K562 (cell line): ENCODE results near the gene RCL1.

Experiments
- FOXA3 ChIP-seq, 2 experiments: fragments of 450-650 bp in 1 of 2; sonication (generic) in 1 of 2; formaldehyde crosslinking; IDR thresholded peaks in 1 of 2; conservative IDR thresholded peaks in 1 of 2; 2 replicates each; pipeline versions ENCODE4 v1.4.0 to v1.8.0; 2020 to 2022; ENCODE audit warnings: mild to moderate bottlenecking in 2 of 2, missing genetic modification reagents in 1 of 2
- JUND ChIP-seq, 2 experiments: IDR thresholded peaks; 2 replicates in 1 of 2; 3 replicates in 1 of 2; pipeline ENCODE4 v1.6.1; 2011; ENCODE audit warnings: borderline replicate concordance in 2 of 2, low read depth in 2 of 2, low read length in 2 of 2, improper control_type of control experiment in 1 of 2, missing biosample characterization in 1 of 2, missing genetic modification characterization in 1 of 2, missing genetic modification reagents in 1 of 2
- NFATC3 ChIP-seq: fragments of 450-650 bp; IDR thresholded peaks from 2 replicates; pipeline ENCODE4 v1.6.1; 2017; ENCODE audit warnings: mild to moderate bottlenecking
- NFYB ChIP-seq: IDR thresholded peaks from 2 replicates; pipeline ENCODE4 v1.6.1; 2011; ENCODE audit warnings: mild to moderate bottlenecking, moderate library complexity; ENCODE audit not compliant: insufficient read length; ENCODE audit errors: extremely low read depth
- RAD21 ChIP-seq, 2 experiments: fragments of 250-450 bp in 1 of 2; fragments of 450-650 bp in 1 of 2; sonication (Bioruptor Pico) in 1 of 2; formaldehyde crosslinking in 1 of 2; IDR thresholded peaks in 1 of 2; conservative IDR thresholded peaks in 1 of 2; 2 replicates each; pipeline versions ENCODE4 v1.4.0 to v1.8.0; 2020 to 2022; ENCODE audit warnings: mild to moderate bottlenecking in 2 of 2, moderate library complexity in 1 of 2
- TF ChIP-seq, protein P1 (sequence below): fragments of 450-650 bp; formaldehyde crosslinking; IDR thresholded peaks from 2 replicates; pipeline ENCODE4 v1.4.0; 2020; ENCODE audit warnings: mild to moderate bottlenecking, mixed read lengths

DNA sequence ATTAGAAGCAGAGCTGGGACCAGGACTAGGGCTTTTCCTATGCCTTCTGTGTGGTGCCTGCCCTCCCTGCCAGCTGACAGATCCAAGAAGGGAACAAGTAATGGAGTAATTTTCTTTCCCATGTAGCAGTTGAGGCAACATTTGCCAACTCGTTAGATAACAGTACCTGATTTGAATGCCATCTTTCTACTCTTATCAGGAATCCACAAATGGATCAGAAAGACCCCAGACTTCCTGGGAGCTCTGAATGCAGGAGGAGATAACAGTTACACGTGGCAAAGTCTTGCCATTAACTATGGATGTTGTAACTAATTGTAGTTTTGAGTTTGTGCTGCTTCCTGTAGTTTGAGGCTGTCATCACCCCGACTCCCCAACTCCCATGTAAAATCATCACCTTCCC lies 39.2 kb downstream of the RCL1 start:
- TF ChIP-seq, protein P1, sequence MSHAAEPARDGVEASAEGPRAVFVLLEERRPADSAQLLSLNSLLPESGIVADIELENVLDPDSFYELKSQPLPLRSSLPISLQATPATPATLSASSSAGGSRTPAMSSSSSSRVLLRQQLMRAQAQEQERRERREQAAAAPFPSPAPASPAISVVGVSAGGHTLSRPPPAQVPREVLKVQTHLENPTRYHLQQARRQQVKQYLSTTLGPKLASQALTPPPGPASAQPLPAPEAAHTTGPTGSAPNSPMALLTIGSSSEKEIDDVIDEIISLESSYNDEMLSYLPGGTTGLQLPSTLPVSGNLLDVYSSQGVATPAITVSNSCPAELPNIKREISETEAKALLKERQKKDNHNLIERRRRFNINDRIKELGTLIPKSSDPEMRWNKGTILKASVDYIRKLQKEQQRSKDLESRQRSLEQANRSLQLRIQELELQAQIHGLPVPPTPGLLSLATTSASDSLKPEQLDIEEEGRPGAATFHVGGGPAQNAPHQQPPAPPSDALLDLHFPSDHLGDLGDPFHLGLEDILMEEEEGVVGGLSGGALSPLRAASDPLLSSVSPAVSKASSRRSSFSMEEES (CRISPR knock-in tag) = no peak
- TF ChIP-seq NFYB (no peak), FOXA3 (CRISPR knock-in tag; conservative IDR thresholded peaks at IDR 0.05 in 1 of 2, IDR thresholded peaks at IDR 0.05 in 1 of 2) (no peak), RAD21 (CRISPR knock-in tag; conservative IDR thresholded peaks at IDR 0.05 in 1 of 2, IDR thresholded peaks at IDR 0.05 in 1 of 2) (no peak), JUND (IDR thresholded peaks at IDR 0.05; ENCODE audit: borderline replicate concordance, low read depth, low read length) (no peak), JUND (tag; IDR thresholded peaks at IDR 0.05; ENCODE audit: borderline replicate concordance, low read depth, low read length) (peak; percentile 42; the same call in 1 of the 3 replicates), NFATC3 (no peak)
